ENCODE measurements around the gene KRTAP5-4.

DNA sequence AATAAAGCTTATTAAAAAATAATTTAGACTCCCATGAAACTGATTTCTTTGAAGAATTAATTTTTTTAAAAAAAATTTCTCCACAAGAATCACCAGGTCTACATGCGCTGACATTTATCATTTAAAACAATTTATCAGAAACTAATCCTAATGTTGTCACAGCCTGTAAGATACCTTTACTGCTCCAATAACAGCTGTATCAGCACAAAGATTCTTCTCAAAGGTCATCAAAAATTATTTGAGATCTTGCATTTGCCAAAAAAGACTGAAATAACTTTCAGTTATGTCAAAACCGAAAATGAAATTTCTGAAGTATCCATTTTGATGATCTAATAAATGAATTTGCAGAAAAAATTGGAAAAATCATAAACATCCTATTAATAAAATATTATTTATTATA, 15.7 kb upstream of the KRTAP5-4 start:
- TF ChIP-seq EZH2 (IDR thresholded peaks at IDR 0.05; ENCODE audit: borderline replicate concordance, low read depth, low read length, poor library complexity, severe bottlenecking): no peak
- TF ChIP-seq, protein P1, sequence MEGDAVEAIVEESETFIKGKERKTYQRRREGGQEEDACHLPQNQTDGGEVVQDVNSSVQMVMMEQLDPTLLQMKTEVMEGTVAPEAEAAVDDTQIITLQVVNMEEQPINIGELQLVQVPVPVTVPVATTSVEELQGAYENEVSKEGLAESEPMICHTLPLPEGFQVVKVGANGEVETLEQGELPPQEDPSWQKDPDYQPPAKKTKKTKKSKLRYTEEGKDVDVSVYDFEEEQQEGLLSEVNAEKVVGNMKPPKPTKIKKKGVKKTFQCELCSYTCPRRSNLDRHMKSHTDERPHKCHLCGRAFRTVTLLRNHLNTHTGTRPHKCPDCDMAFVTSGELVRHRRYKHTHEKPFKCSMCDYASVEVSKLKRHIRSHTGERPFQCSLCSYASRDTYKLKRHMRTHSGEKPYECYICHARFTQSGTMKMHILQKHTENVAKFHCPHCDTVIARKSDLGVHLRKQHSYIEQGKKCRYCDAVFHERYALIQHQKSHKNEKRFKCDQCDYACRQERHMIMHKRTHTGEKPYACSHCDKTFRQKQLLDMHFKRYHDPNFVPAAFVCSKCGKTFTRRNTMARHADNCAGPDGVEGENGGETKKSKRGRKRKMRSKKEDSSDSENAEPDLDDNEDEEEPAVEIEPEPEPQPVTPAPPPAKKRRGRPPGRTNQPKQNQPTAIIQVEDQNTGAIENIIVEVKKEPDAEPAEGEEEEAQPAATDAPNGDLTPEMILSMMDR (conservative IDR thresholded peaks at IDR 0.05; ENCODE audit: low read depth, low read length): no peak

All from A673 (cell line).